T-helper 22 cell (primary cell): ENCODE results near the gene DNAH8.
"Not testable (repeated sequence)": the region's sequence is repeated elsewhere in the genome, so short reads cannot be mapped to it uniquely, and the experiment has no call there.

Source experiments
- DNase-seq: peaks from one replicate; pipeline ENCODE4 v3.0.0-alpha.2; 2020; ENCODE audit warnings: low read depth

DNAH8 gene

DNA sequence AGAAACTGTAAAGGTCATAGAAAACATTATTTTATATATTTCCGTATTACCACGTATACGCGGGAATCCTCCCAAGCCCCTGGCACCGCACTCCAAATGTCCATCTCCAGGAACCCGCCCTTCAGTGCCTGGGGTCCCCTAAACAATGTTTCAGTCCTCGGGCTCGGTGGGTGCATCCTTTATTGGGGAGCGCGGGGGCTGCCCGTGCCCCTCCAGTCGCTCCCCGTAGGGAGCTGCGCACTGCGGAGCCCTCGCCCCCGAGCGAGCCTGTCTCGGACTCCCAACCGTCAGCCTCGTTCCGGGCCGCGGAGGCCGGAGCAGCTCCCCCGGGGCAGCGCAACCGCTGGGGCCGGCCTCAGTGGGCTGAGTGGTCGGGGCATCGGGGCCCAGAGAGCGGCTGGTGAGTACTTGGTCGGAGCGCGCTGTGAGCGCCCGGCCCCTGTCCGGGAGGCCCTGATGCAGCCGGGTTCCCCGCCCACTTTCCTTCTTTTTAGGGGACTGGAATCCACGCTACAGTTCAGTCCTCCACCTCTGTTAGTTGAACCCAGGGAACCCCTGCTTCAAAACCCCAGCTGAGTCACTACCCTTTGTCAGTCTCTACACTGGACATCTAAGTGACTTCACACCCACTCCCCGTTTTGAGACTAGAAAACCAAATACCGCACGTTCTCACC, at the start of gene DNAH8:
DNAH8 (plus strand) TSS at position 296 of the 674 bp plus-strand sequence. CDS start 7,499 bp downstream, outside the sequence.
- no peak for DNase-seq

GRCh38 chr6:38671885-38672467, 43.1 kb upstream of the DNAH8 start:
- no peak for DNase-seq

DNA sequence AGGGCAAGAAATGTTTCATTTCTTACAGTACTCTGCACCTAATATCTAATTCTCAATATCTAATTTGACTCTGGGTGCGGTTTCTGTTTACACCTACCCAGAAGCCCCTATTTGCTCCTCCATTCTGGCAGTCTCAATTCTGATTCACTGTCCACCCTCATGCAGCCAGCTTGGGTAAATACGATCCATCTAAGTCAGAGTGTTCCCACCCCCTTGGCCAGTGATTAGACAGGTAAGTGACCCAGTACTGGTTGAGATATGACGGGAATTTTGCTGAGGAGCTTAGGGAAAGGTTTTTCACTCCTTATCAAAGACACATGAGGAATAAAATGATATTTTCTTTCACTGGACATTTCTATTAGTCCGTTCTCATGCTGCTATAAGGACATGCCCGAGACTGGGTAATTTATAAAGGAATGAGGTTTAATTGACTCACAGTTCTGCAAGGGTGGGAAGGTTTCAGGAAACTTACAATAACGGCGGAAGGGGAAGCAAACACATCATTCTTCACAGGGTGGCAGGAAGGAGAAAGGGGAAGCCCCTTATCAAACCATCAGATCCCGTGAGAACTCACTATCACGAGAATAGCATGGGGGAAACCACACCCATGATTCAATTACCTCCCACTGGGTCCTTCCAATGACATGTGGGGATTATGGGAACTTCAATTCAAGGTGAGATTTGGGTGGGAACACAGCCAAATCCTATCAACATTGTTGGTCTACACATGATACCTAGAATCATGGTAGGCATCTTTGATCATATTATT, 41.5 kb upstream of the DNAH8 start:
- no peak for DNase-seq

GRCh38 chr6:38676236-38676973, 38.7 kb upstream of the DNAH8 start:
- no peak for DNase-seq

GRCh38 chr6:38676974-38677544, 38.1 kb upstream of the DNAH8 start:
- no peak for DNase-seq

DNA sequence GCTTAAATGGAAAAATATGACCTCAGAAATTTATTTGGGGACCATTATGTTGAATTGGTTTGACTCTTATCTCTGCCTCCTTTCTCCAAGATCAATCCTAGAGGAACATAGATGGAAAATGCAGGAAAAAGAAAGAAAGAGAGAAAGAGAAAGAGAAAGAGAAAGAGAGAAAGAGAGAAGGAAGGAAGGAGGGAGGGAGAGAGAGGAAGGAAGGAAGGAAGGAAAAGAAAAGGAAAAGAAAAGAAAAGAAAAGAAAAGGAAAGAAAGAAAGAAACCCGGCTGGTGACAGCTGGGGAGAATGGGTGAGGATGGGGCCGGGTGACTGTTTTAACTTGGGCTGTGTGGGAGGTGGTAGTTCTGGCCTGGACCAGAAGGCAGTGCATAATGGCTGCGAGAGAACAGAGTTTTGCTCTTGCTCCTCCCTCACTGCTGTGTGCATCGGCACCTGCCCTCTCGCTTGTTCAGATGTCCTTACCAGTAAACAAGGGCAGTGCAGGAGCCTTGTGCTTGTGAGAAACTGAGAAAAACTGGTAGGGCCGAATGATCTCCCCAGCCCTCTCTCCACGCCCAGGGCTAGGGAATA, 36.8 kb upstream of the DNAH8 start:
- DNase-seq, result no peak

DNA sequence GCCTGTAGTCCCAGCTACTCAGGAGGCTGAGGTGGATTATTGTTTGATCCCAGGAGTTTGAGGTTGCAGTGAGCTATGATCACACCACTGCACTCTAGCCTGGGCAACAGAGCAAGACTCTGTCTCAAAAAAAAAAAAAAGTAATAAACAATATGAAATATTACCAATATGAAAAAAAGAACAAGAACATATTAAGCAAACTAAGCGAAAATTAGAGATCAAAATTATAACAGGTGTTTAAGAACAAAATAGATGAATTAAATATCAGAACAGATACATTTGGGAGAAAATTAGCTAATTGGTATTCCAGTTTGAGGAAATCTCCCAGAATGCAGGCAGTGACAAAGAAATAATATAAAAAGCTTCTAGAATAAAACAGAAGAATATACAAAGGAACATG, 35.4 kb upstream of the DNAH8 start:
- no peak for DNase-seq

GRCh38 chr6:38681850-38682249, 33.3 kb upstream of the DNAH8 start:
- DNase-seq, result no peak

- no peak for DNase-seq
These were observed 30.9 kb upstream of the DNAH8 start for GRCh38 chr6:38684237-38684636.

DNA sequence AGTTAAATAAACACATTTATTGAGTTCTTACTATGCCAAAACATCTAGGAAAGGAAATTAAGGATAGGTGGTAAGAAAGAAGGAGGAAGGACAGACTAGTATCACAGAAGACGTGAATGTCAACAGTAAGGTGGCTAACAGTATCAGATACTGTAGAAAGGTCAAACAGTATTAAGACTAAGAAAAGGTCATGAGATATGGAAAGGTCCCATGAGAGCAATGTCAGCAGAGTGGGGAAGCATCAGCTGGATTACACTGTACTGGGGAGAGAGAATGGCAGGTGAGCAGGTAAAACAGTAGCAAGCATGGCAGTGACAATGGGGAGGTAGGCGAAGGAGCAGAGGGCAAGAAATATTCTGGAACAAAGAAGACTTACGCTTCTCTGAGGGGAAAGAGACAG, 30.2 kb upstream of the DNAH8 start:
- DNase-seq, result no peak

DNA sequence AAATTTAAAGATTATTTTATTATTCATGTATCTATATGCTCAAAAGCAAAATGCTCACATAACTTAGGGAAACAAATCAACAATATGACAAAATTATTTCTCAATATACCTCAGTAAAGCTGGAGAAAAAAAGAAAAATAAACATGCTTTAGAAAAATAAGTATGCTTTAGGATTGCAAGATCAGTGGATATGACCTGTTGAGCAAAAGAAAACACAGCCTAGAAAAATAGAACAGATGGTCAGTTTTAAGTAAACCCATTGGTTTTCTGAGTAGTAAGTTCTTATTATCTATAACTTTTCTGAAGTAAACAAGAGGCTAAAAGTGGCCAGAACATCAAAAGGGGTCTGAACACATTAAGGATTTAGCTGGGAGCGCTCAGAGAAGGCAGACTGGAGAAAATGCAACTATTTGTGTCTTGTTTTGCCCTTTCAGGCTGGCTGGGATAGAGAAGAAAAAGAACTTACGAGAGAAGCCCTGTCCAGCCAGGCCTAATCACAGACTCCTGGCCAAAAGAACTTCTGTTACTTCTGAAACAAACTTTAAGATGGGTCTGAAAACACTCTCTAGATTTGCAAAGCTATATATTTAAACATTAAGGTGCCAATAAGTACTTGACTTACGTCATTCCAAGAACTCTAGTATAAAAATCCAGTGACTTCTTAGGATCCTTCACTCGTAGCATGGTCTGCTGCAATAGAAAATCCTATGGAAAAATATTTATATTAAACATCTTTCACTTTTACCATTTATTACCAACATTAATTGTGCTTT, 28.7 kb upstream of the DNAH8 start:
- DNase-seq, result no peak

GRCh38 chr6:38687043-38687353, 28.1 kb upstream of the DNAH8 start:
- no peak for DNase-seq

- no peak for DNase-seq
These were observed 27.6 kb upstream of the DNAH8 start for GRCh38 chr6:38687549-38687948.

DNA sequence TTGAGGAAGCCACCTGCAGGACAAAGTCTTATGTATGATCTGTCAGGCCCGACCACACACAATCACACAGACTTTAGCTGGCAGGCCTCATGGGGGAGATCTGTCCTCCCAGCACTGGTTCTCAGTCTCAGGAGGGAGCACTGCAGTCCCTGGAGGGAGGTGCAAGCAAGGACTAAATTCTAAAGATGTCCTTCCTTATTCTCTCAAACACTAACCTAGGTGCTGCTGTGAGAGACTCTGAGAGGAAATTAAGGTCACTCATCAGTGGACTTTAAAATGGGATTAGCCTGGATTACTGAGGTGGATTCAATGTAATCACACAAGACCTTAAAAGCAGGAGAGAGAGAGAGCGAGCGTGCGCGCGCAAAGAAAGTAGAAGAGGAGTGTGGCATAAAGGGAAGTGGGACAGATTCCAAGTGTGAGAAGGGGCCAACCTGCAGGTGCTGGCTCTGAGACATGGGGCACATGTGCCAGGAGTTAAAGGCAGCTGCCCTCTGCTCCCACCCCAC, 26.5 kb upstream of the DNAH8 start:
- DNase-seq, result no peak

DNA sequence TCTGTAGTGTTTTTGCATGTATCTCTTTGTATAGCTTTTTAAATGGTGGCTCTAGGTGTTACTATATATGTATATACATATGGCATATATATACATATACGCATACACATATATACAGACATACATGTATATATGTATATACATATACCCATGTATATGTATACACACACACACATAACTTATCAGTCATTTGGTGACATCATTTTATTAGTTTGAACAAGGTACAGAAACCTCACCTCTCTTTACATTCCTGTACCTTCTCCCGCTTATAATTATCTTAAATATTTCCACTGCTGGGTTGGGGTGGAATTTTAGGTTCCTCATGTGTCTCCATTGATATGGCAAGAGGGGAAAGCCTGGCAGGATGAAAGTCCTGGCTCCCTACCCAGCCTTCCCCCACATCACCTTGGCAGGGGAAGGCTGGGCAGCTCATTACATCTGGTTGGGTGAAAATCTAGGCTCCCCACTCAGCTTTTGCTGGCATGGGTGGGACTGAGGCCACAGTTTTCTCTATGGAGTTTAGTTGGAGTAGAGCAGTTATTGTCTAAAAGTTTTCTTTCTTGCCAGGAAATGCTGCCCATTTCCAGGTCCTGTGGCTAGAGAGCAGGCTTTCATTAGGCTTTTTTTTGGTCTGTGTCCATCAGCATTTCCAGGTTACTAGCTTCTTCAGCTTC, 19.7 kb upstream of the DNAH8 start:
- DNase-seq, result no peak

- DNase-seq, result no peak
These were observed 19.2 kb upstream of the DNAH8 start for GRCh38 chr6:38695933-38696332.

DNA sequence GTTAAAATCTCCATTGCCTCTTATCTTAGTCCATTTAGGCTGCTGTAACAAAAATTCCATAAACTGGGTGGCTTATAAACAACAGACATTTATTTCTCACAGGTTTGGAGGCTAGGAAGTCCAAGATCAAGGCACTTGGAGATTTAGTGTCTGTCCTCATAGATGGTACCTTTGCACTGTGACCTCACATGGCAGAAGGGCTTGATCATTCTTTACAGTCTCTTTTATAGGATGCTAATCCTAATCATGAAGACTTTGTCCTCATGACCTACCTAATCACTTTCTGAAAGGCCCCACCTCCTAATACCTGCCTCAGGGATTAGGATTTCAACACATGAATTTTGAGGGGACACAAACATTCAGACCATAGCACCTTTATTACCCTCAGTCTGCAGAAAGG, 18.8 kb upstream of the DNAH8 start:
- DNase-seq, result no peak

GRCh38 chr6:38697846-38698245, 17.3 kb upstream of the DNAH8 start:
- DNase-seq, result no peak

- not testable (repeated sequence) for DNase-seq
These were observed 15.4 kb upstream of the DNAH8 start for GRCh38 chr6:38699702-38700101.

- DNase-seq, result no peak
These were observed 13.6 kb upstream of the DNAH8 start for GRCh38 chr6:38701551-38701950.
